Right atrium auricular region (tissue), 2 donors: ENCODE data around the gene PPP2R5C. TPM values are rescaled to one million over a fixed set of nuclear protein-coding genes. Genes with fewer than 3 reads are reported as not detected.

Source experiments
- DNase-seq: peaks from one replicate; pipeline ENCODE4 v3.0.0-alpha.2; 2019; ENCODE audit warnings: low spot score
- H3K27ac ChIP-seq, 2 donors: fragments of 200-600 bp; sonication (generic); 1 replicate in 1 of 2; 2 replicates in 1 of 2; pipeline ENCODE4 v1.5.1; 2016 to 2019
- H3K27me3 ChIP-seq, 2 donors: fragments of 200-600 bp; sonication (generic); one replicate each; pipeline versions ENCODE4 v1.5.1 to v1.6.0; 2017 to 2019
- H3K36me3 ChIP-seq: fragments of 200-600 bp; sonication (generic); one replicate; pipeline ENCODE4 v1.5.1; 2016
- H3K4me1 ChIP-seq, 2 donors: fragments of 200-600 bp; sonication (generic); one replicate each; pipeline versions ENCODE4 v1.5.1 to v1.6.0; 2017 to 2019
- H3K4me3 ChIP-seq, 2 donors: fragments of 200-600 bp; sonication (generic); 1 replicate in 1 of 2; 2 replicates in 1 of 2; pipeline ENCODE4 v1.5.1; 2017 to 2019; ENCODE audit warnings: mild to moderate bottlenecking in 1 of 2, moderate library complexity in 1 of 2
- H3K9me3 ChIP-seq, 2 donors: fragments of 200-600 bp; sonication (generic); one replicate each; pipeline ENCODE4 v1.5.1; 2019
- total RNA-seq, 2 donors: library from RNA; depleted of rRNA; stranded (reverse); fragments of >200 nt; gene quantifications; one replicate each; pipeline ENCODE4 v1.1.0, GENCODE V29; 2016
- TF ChIP-seq, protein P1 (sequence below), 2 donors: fragments of 200-600 bp; sonication (generic); IDR thresholded peaks; one replicate each; pipeline ENCODE4 v1.5.1; 2019; ENCODE audit warnings: antibody characterized with exemption in 2 of 2

Gene PPP2R5C
- total RNA-seq, 2 donors from 2014 or later = 82.2 to 82.9 TPM

DNA sequence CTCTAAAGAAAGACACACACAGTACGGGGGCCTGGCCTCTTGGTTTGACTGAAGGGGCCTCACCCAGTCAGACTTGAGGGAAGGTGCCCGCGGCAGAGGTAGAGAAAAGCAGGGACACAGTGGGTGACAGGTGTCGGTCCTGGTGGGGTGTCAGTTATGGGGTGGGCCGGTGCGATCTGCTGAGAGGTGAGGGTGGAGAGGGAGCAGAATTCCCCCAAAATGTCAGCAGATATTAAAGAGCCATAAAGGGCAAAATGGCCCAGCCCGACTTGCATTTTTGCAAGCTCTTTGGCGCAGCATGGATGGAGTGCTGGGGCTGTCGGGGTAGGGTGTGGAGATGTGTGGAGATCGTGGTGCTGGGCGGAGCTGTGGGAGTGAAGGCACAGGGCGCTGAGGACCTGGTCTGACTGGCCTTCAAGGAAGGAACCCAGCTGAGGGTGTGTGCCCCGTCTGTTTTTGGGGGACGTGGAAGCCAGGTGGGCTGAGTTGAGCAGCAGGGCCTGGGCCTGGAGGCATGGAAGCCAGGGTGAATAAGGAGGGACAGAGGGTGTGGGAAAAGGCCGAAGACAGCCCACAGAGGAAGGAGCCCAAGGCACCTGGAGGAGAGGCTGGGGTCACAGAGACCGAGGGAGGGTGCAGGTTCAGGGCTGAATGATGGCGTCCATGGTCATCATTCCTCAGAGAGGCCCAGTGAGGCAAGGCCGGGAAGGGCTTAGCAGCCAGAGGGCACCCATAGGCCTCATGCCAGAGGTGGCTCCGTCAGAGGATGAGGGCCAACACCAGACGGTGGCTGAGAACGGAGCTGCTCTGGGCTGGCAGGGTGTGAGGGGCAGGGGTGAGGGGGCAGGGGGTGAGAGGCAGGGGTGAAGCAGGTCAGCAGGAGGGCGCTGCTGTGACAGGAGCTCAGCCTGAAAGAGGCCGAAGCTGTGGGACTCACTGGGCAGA lies 154.6 kb downstream of the PPP2R5C start:
- Histone ChIP-seq H3K4me3 (no peak overlapping the region), H3K9me3 (no peaks in the 10 kb centered on the region), H3K27ac (peak overlapping the region in 1 of 2 donors; percentile 8), H3K4me1 (no peaks in the 10 kb centered on the region), H3K27me3 (no peaks in the 10 kb centered on the region), H3K36me3 (no peaks in the 10 kb centered on the region)
- TF ChIP-seq, protein P1, sequence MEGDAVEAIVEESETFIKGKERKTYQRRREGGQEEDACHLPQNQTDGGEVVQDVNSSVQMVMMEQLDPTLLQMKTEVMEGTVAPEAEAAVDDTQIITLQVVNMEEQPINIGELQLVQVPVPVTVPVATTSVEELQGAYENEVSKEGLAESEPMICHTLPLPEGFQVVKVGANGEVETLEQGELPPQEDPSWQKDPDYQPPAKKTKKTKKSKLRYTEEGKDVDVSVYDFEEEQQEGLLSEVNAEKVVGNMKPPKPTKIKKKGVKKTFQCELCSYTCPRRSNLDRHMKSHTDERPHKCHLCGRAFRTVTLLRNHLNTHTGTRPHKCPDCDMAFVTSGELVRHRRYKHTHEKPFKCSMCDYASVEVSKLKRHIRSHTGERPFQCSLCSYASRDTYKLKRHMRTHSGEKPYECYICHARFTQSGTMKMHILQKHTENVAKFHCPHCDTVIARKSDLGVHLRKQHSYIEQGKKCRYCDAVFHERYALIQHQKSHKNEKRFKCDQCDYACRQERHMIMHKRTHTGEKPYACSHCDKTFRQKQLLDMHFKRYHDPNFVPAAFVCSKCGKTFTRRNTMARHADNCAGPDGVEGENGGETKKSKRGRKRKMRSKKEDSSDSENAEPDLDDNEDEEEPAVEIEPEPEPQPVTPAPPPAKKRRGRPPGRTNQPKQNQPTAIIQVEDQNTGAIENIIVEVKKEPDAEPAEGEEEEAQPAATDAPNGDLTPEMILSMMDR (IDR thresholded peaks at IDR 0.05) = no peak
- no peak for DNase-seq

DNA sequence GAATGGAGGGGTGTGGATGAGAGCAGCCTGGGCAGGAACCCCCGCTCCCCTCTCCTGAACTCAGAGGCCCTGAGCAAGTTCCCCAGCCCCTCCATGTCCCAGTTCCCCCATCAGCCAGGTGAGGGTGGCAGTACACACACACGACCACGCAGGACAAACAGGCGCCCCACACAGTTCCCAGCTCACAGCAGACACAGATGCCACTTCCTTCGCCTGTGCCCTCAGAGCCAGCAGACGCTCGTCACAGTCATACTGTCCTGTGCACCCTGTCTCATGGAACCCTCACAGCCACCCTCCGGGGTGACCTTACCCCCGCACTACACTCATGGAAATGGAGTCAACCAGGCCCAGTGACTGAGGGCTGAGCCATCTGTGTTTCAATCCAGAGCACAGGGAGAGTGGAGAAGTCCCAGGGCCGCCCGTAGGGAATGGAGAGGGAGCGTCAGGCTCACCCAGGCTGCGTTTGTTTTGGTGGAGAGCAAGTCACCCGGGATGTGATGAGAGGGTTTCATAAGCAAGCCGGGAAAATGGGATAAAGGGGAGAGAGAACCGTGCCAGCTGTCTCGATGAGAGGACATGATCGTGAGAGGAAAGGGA lies 155.4 kb downstream of the PPP2R5C start:
- Histone ChIP-seq H3K36me3 (peaks cover 5% of the 10 kb centered on the region), H3K9me3 (no peaks in the 10 kb centered on the region), H3K27ac (peak overlapping the region; percentile 5 to 8), H3K4me3 (no peak overlapping the region), H3K4me1 (no peaks in the 10 kb centered on the region), H3K27me3 (no peaks in the 10 kb centered on the region)
- no peak for DNase-seq
- TF ChIP-seq, protein P1 (IDR thresholded peaks at IDR 0.05) = no peak

DNA sequence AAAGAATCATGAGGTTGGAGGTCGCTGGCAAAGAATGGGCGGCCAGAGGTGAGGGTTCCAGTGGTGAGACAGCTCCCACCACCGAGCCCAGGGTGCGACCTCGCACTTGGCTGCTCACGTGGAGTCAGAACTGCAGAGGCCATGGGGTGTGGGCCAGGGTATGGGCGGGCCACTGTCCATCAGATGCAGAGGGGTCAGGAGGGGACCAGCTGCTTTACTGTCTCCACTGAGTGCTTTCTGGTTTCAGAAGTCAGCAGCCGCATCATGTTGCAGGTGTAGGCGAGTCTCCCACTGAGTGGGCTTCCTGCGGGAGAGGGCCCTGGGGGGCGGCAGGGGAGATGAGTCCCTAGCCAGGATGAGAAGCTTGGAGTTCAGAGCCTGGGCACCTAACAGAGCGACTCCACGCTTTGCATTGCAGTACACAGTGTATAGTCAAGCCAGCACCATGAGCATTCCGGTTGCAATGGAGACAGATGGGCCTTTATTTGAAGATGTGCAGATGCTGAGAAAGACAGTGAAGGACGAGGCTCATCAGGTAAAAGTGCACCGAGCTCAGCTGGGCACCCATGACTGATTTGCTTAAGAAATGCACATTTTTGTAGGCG lies 156.0 kb downstream of the PPP2R5C start:
- Histone ChIP-seq H3K36me3 (peaks cover 8% of the 10 kb centered on the region), H3K4me3 (no peak overlapping the region), H3K27ac (peak overlapping the region in 1 of 2 donors; percentile 5), H3K27me3 (no peaks in the 10 kb centered on the region), H3K9me3 (no peaks in the 10 kb centered on the region), H3K4me1 (no peaks in the 10 kb centered on the region)
- TF ChIP-seq, protein P1 (IDR thresholded peaks at IDR 0.05) = no peak
- no peak for DNase-seq

DNA sequence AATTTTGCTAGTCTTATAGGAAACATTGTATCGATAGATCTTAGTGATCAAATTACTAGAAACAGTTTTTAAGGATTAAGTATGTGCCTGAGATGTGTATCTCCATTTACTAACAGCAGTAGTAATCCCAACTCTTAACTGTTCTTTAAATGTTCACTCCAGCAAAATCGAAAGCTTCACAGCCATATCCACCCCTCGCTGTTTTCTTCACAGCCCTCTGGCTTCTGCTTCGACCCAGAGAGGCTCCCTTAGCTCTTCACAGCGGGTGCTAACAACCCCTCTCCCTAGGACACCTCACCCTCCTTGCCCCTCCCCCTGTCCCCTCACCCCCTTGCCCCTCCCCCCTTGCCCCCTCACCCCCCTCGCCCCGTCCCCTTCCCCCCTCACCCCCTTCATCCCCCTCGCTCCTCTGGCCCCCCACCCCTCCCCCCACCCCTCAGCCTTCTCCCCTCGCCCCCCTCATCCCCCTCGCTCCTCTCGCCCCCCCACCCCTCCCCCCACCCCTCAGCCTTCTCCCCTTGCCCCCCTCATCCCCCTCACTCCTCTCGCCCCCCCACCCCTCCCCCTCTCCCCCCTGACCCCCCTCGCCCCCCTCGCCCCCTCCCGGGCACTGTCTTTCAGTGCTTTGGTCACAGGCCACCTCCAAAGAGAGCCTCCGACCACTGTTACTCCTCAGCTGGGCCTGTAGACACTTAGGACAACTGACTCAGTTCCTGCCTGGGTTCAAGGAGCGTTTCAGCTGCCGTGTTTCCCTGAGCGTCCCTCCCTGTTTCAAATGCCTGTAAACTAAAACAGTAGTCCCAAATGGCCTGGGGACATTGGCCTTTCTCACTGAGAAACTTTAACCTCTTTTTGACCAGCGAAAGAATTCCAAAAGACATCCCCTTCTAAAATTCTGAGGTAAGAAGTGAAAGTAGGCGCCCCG lies 156.8 kb downstream of the PPP2R5C start:
- Histone ChIP-seq H3K4me1 (no peaks in the 10 kb centered on the region), H3K27me3 (no peaks in the 10 kb centered on the region), H3K36me3 (peaks cover 8% of the 10 kb centered on the region), H3K27ac (no peak overlapping the region), H3K4me3 (no peak overlapping the region), H3K9me3 (no peaks in the 10 kb centered on the region)
- TF ChIP-seq, protein P1 (IDR thresholded peaks at IDR 0.05) = no peak
- no peak for DNase-seq

DNA sequence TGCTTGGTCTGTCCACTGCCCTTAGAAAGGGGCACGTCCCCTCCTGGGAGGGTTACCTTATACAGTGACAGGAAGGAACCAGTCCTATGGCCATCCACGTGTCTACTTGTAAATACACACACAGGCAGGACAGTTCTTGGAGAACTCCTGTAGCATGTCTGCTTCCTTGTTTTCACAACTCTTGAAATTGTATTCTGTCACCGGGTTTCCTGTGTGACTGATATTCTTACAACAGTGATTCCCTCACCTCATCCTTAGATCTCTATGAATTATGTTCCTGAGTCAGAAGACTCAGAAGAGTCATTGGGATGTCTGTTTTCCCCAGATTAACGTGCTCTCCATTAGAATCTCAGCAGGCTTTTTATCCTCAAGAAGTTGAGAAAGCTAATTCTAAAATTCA lies 158.8 kb downstream of the PPP2R5C start:
- H3K4me1 ChIP-seq = no peaks in the 10 kb centered on the region
- H3K9me3 ChIP-seq = no peaks in the 10 kb centered on the region
- H3K36me3 ChIP-seq = peaks cover 13% of the 10 kb centered on the region
- no peak for DNase-seq
- no peaks in the 10 kb centered on the region for H3K27me3 ChIP-seq
- H3K27ac ChIP-seq = no peak overlapping the region
- H3K4me3 ChIP-seq = no peak overlapping the region
- TF ChIP-seq, protein P1 (IDR thresholded peaks at IDR 0.05) = no peak
